GM12878 (cell line): ENCODE results near the gene TNF. TPM values are rescaled to one million over a fixed set of nuclear protein-coding genes. Genes with fewer than 3 reads are reported as not detected.

Experiments used
- ATAC-seq: fragments of 200-7000 bp; cut with Tn5 transposase; 3 replicates; pipeline ENCODE4 v1.9.1; 2020; ENCODE audit warnings: mild to moderate bottlenecking, moderate library complexity
- BruUV-seq: library from RNA; stranded (reverse); fragments of 400-500 nt; replicated peaks from 2 replicates; lab custom pipeline; 2021; lab: Mats Ljungman, UMichigan
- CTCF ChIA-PET: fragments of 300-600 bp; sonication (Branson Sonifier 250); formaldehyde crosslinking; extraction: SDS; loops from one replicate; lab custom pipeline; 2021; ENCODE audit warnings: inconsistent platforms; lab: Yijun Ruan, JAX
- POLR2A ChIA-PET: fragments of 350-600 bp; formaldehyde crosslinking; extraction: SDS; loops from one replicate; lab custom pipeline; 2021; ENCODE audit warnings: inconsistent platforms; lab: Charles Lee
- RAD21 ChIA-PET: fragments of 300-600 bp; sonication (Branson Sonifier 250); formaldehyde crosslinking; loops from one replicate; lab custom pipeline; 2023; ENCODE audit warnings: antibody characterized with exemption; ENCODE audit not compliant: unreplicated experiment; lab: Charles Lee
- SMC1A ChIA-PET: fragments of 300-600 bp; sonication (Branson Sonifier 250); formaldehyde crosslinking; loops from one replicate; lab custom pipeline; 2023; ENCODE audit not compliant: unreplicated experiment, uncharacterized antibody; lab: Charles Lee
- DNase-seq: peaks from one replicate; pipeline ENCODE4 v3.0.0-alpha.2; 2011; ENCODE audit warnings: low read depth, low spot score
- FAIRE-seq: peaks from 3 replicates; lab custom pipeline; 2011; peaks lifted over from hg19 to GRCh38; lab: Jason Lieb, UNC
- H2AFZ ChIP-seq: 2 replicates; pipeline ENCODE4 v1.6.0; 2011; ENCODE audit warnings: low read depth, low read length, control low read depth; ENCODE audit not compliant: control insufficient read depth
- H3K27ac ChIP-seq: 2 replicates; pipeline ENCODE4 v1.5.1; 2011; ENCODE audit warnings: control low read depth; ENCODE audit not compliant: control insufficient read depth, insufficient read depth
- H3K27me3 ChIP-seq, 2 experiments: replicated peaks in 1 of 2; 2 replicates each; pipeline versions ENCODE4 v1.6.0 to v1.6.1; 2011; ENCODE audit warnings: low read length in 1 of 2; ENCODE audit not compliant: control insufficient read depth in 2 of 2, insufficient read depth in 2 of 2
- H3K36me3 ChIP-seq, 2 experiments: 2 replicates each; pipeline ENCODE4 v1.5.1; 2011; ENCODE audit warnings: low read length in 1 of 2; ENCODE audit not compliant: control insufficient read depth in 2 of 2, insufficient read depth in 2 of 2
- H3K4me1 ChIP-seq: 2 replicates; pipeline ENCODE4 v1.6.1; 2011; ENCODE audit warnings: mild to moderate bottlenecking, low read length, moderate library complexity, mixed read lengths; ENCODE audit not compliant: control insufficient read depth, insufficient read depth
- H3K4me2 ChIP-seq: 2 replicates; pipeline ENCODE4 v1.6.0; 2011; ENCODE audit warnings: control low read depth; ENCODE audit not compliant: control insufficient read depth, insufficient read depth
- H3K4me3 ChIP-seq: fragments of 200-600 bp; sonication (generic); 2 replicates; pipeline ENCODE4 v1.5.1; 2016
- H3K79me2 ChIP-seq: 2 replicates; pipeline ENCODE4 v1.6.0; 2011; ENCODE audit warnings: low read length; ENCODE audit not compliant: control insufficient read depth, insufficient read depth
- H3K9ac ChIP-seq: 2 replicates; pipeline ENCODE4 v1.8.0; 2011; ENCODE audit warnings: low read length, control low read depth, mixed read lengths; ENCODE audit not compliant: control insufficient read depth, insufficient read depth
- H3K9me3 ChIP-seq: replicated peaks from 3 replicates; pipeline ENCODE4 v1.5.1; 2011; ENCODE audit warnings: mild to moderate bottlenecking, low read length; ENCODE audit not compliant: control insufficient read depth, insufficient read depth
- H4K20me1 ChIP-seq: 2 replicates; pipeline ENCODE4 v1.6.0; 2011; ENCODE audit not compliant: control insufficient read depth, insufficient read depth
- BHLHE40 ChIP-seq, 2 experiments: fragments of 450-650 bp in 1 of 2; IDR thresholded peaks; 2 replicates each; pipeline ENCODE4 v1.6.1; 2011 to 2017; ENCODE audit warnings: low read depth in 2 of 2, borderline replicate concordance in 1 of 2, improper control_type of control experiment in 1 of 2, low read length in 1 of 2, mild to moderate bottlenecking in 1 of 2
- CBFB ChIP-seq: IDR thresholded peaks from 2 replicates; pipeline ENCODE4 v1.6.1; 2016; ENCODE audit warnings: antibody characterized with exemption, low read depth
- CEBPB ChIP-seq, 2 experiments: fragments of 150-350 bp in 1 of 2; IDR thresholded peaks; 2 replicates each; pipeline ENCODE4 v1.6.1; 2012 to 2014; ENCODE audit warnings: low read depth in 2 of 2, low read length in 2 of 2, borderline replicate concordance in 1 of 2, inconsistent platforms in 1 of 2
- GABPA ChIP-seq: IDR thresholded peaks from 2 replicates; pipeline ENCODE4 v1.6.1; 2014; ENCODE audit warnings: antibody characterized with exemption, low read depth, mild to moderate bottlenecking, inconsistent platforms
- HDGF ChIP-seq: fragments of 450-650 bp; IDR thresholded peaks from 2 replicates; pipeline ENCODE4 v1.6.1; 2016; ENCODE audit warnings: antibody characterized with exemption
- IRF3 ChIP-seq: fragments of 450-650 bp; IDR thresholded peaks from 2 replicates; pipeline ENCODE4 v1.6.1; 2014; ENCODE audit warnings: mild to moderate bottlenecking
- IRF4 ChIP-seq: IDR thresholded peaks from 2 replicates; pipeline ENCODE4 v1.6.1; 2011; ENCODE audit warnings: low read depth, low read length
- MTA3 ChIP-seq: IDR thresholded peaks from 2 replicates; pipeline ENCODE4 v1.6.1; 2012; ENCODE audit warnings: low read length, inconsistent platforms, borderline replicate concordance
- NFXL1 ChIP-seq: fragments of 450-650 bp; IDR thresholded peaks from 2 replicates; pipeline ENCODE4 v1.6.1; 2017; ENCODE audit warnings: antibody characterized with exemption, mild to moderate bottlenecking, borderline replicate concordance
- NR2C2 ChIP-seq: IDR thresholded peaks from 2 replicates; pipeline ENCODE4 v1.6.1; 2011; ENCODE audit warnings: borderline replicate concordance, low read depth; ENCODE audit not compliant: control insufficient read depth, insufficient read length
- PAX5 ChIP-seq: IDR thresholded peaks from 2 replicates; pipeline ENCODE4 v1.6.1; 2011; ENCODE audit warnings: low read depth, low read length, borderline replicate concordance
- PBX3 ChIP-seq: IDR thresholded peaks from 2 replicates; pipeline ENCODE4 v1.6.1; 2011; ENCODE audit warnings: mild to moderate bottlenecking, low read depth, low read length, moderate library complexity; ENCODE audit not compliant: insufficient replicate concordance
- RCOR1 ChIP-seq: conservative IDR thresholded peaks from 2 replicates; pipeline ENCODE4 v1.6.1; 2012; ENCODE audit warnings: low read depth, low read length, improper control_type of control experiment
- SIN3A ChIP-seq: IDR thresholded peaks from 2 replicates; pipeline ENCODE4 v1.6.1; 2012; ENCODE audit warnings: low read depth, low read length, improper control_type of control experiment
- SKIL ChIP-seq: fragments of 450-650 bp; IDR thresholded peaks from 2 replicates; pipeline ENCODE4 v1.6.1; 2017; ENCODE audit warnings: mild to moderate bottlenecking, low read depth, inconsistent platforms; ENCODE audit not compliant: poor library complexity, severe bottlenecking
- YBX1 ChIP-seq: fragments of 450-650 bp; IDR thresholded peaks from 2 replicates; pipeline ENCODE4 v1.6.1; 2016; ENCODE audit warnings: antibody characterized with exemption
- YY1 ChIP-seq: IDR thresholded peaks from 2 replicates; pipeline ENCODE4 v1.6.1; 2011; ENCODE audit warnings: low read depth, mild to moderate bottlenecking, low read length
- ZNF384 ChIP-seq: IDR thresholded peaks from 2 replicates; pipeline ENCODE4 v1.6.1; 2012; ENCODE audit warnings: low read depth, mild to moderate bottlenecking, low read length, improper control_type of control experiment, borderline replicate concordance
- WGBS: methylation state at CpG from one replicate; pipeline ENCODE4 v1.1.6; 2016; ENCODE audit warnings: low lambda C conversion rate; ENCODE audit not compliant: insufficient replicate concordance, insufficient coverage; ENCODE audit errors: missing lambda C conversion rate; 5-methylcytosine and 5-hydroxymethylcytosine counted together
- in situ Hi-C: fragments of 300-500 bp; cut with MboI; formaldehyde crosslinking; loops from 9 replicates; pipeline ENCODE4 v1.14.3; 2018; ENCODE audit warnings: mixed read lengths
- intact Hi-C: fragments of 100-400 bp; cut with micrococcal nuclease; formaldehyde crosslinking; loops from one replicate; pipeline ENCODE4 v1.14.2; 2022; ENCODE audit not compliant: unreplicated experiment
- polyA plus RNA-seq, 11 experiments: library from polyadenylated mRNA; depleted of rRNA in 4 of 11; unstranded in 6 of 11; stranded (reverse) in 5 of 11; fragments of >200 nt; fragmentation: Nextera tagmentation in 4 of 11; fragmentation: Illumina TruSeq in 1 of 11; extraction: Ambion mirVana in 4 of 11; extraction: Trizol in 1 of 11; gene quantifications; 1 replicate in 1 of 11; 2 replicates in 10 of 11; pipeline versions ENCODE4 v1.2.1 to v1.2.3, GENCODE V29; 2011 to 2016; ENCODE audit warnings: inconsistent platforms in 2 of 11, missing spikeins in 2 of 11, low read depth in 1 of 11
- total RNA-seq, 4 experiments: library from RNA; depleted of rRNA in 3 of 4; stranded (reverse); fragments of >200 nt in 3 of 4; fragmentation: Illumina TruSeq in 1 of 4; extraction: Trizol in 1 of 4; gene quantifications; 2 replicates each; pipeline versions ENCODE4 v1.2.1 to v1.2.3, GENCODE V29; 2013 to 2021

Gene TNF
- total and polyA plus RNA-seq, 10 of the 15 experiments (the other 5 are each of a cell fraction or from before 2014, with no cell fraction given), result 18.0 to 94.8 (median 61.9) TPM

- H3K4me2 ChIP-seq, result peak overlapping the region; percentile 84
- no TSS peak for BruUV-seq
- H3K9me3 ChIP-seq, result no peaks in the 10 kb centered on the region
- peak overlapping the region; percentile 91 for H3K4me3 ChIP-seq
- DNase-seq, result no peak
- RAD21 ChIA-PET, result interaction anchor here (0.6 to 17.5 kb wide), 13 partner anchors 8 to 256 kb away, joined by 3 to 620 read pairs (median 5); partner anchors contain the start of genes ATP6V1G2, DDX39B, GPANK1 and LST1
- 35% methylated on average over 14 of the region's 14 CpGs for WGBS
- peak overlapping the region; percentile 96 for H3K27ac ChIP-seq
- no peak overlapping the region for H2AFZ ChIP-seq
- ATAC-seq, result peak; percentile 1
- intact Hi-C loops (no loop called here), in situ Hi-C loops (loop anchor here (25.0 kb wide), 2 partner anchors 1038 to 1388 kb away; partner anchors contain the start of genes BRD2 and HLA-DMA)
- H3K36me3 ChIP-seq, result peaks cover 0 to 7% of the 10 kb centered on the region in 2 experiments; a peak in 2 of 4 replicates
- peaks cover 75% of the 10 kb centered on the region for H3K79me2 ChIP-seq
- peaks cover 53% of the 10 kb centered on the region for H3K4me1 ChIP-seq
- peak overlapping the region; percentile 82 for H3K9ac ChIP-seq
- FAIRE-seq, result no peak
- CTCF ChIA-PET, result interaction anchor here (0.6 to 31.0 kb wide), 8 partner anchors 8 to 191 kb away, joined by 3 to 2098 read pairs (median 4); partner anchors contain the start of genes ATP6V1G2, C6orf47, DDX39B and LST1
- SMC1A ChIA-PET, result interaction anchor here (0.6 to 45.5 kb wide), 7 partner anchors 10 to 391 kb away, joined by 3 to 1989 read pairs (median 5); partner anchors contain the start of genes AIF1, ATP6V1G2, DDX39B and LST1
- H4K20me1 ChIP-seq, result no peaks in the 10 kb centered on the region
- POLR2A ChIA-PET, result interaction anchor here (0.9 to 17.1 kb wide), 12 partner anchors 7 to 253 kb away, joined by 3 to 282 read pairs (median 12); partner anchors contain the start of genes ATP6V1G2, DDX39B, HSPA1B and LST1
- no peaks in the 10 kb centered on the region for H3K27me3 ChIP-seq
- 0 out of 4 replicates have a peak, but pooled peaks of 1 of the 2 experiments have one; percentile 12 for TF ChIP-seq BHLHE40 (IDR thresholded peaks at IDR 0.05; ENCODE audit: borderline replicate concordance in 1 of 2, low read depth in 2 of 2, low read length in 1 of 2)
- no peak for TF ChIP-seq GABPA
- peak; percentile 89; the same call in 1 of the 2 replicates for TF ChIP-seq HDGF
- no peak for TF ChIP-seq IRF3
- TF ChIP-seq SKIL, result no peak
- TF ChIP-seq CEBPB (IDR thresholded peaks at IDR 0.05; ENCODE audit: borderline replicate concordance in 1 of 2, low read depth in 2 of 2, low read length in 2 of 2), result no peak
- no peak for TF ChIP-seq YBX1
- TF ChIP-seq IRF4, result 0 out of 2 replicates have a peak, but pooled peaks have one; percentile 10
- no peak for TF ChIP-seq SIN3A
- TF ChIP-seq NR2C2, result no peak
- TF ChIP-seq CBFB, result no peak
- no peak for TF ChIP-seq PAX5
- no peak for TF ChIP-seq RCOR1
- no peak for TF ChIP-seq ZNF384
- no peak for TF ChIP-seq NFXL1
- TF ChIP-seq MTA3, result no peak
- peak; percentile 1 for TF ChIP-seq PBX3
- TF ChIP-seq YY1, result no peak
Measured at GRCh38 chr6:31574106-31575061, 981 bp upstream of the TNF start.
